ENCODE data around the gene CCDC28A. TPM values are rescaled to one million over a fixed set of nuclear protein-coding genes. Genes with fewer than 3 reads are reported as not detected.

CCDC28A gene
- total and polyA plus RNA-seq, 4 donors: 15.1 to 30.8 (median 24.5) TPM

GRCh38 chr6:138832182-138832581 lies 58.6 kb downstream of the CCDC28A start:
- no peak overlapping the region for H3K4me3 ChIP-seq
- H3K27me3 ChIP-seq (ENCODE audit: control insufficient read depth in 3 of 3, insufficient read depth in 3 of 3, low read length in 2 of 3): no peaks in the 10 kb centered on the region
- no peak for ATAC-seq (ENCODE audit: insufficient read depth, low FRiP score)
- peaks cover 0 to 2% (median 0%) of the 10 kb centered on the region in 4 donors for H3K9me3 ChIP-seq (ENCODE audit: control insufficient read depth in 4 of 4, insufficient read depth in 3 of 4, low read length in 3 of 4)
- H3K27ac ChIP-seq (ENCODE audit: low read depth in 1 of 2, low read length in 1 of 2): peak overlapping the region in 1 of 2 donors; percentile 43
- H3K36me3 ChIP-seq (ENCODE audit: control insufficient read depth in 4 of 4, insufficient read depth in 4 of 4, low read length in 4 of 4): no peaks in the 10 kb centered on the region
- H3K9ac ChIP-seq (ENCODE audit: insufficient read depth in 1 of 2, low read length in 2 of 2): no peak overlapping the region
- DNase-seq: no peak
- TF ChIP-seq, protein P1, sequence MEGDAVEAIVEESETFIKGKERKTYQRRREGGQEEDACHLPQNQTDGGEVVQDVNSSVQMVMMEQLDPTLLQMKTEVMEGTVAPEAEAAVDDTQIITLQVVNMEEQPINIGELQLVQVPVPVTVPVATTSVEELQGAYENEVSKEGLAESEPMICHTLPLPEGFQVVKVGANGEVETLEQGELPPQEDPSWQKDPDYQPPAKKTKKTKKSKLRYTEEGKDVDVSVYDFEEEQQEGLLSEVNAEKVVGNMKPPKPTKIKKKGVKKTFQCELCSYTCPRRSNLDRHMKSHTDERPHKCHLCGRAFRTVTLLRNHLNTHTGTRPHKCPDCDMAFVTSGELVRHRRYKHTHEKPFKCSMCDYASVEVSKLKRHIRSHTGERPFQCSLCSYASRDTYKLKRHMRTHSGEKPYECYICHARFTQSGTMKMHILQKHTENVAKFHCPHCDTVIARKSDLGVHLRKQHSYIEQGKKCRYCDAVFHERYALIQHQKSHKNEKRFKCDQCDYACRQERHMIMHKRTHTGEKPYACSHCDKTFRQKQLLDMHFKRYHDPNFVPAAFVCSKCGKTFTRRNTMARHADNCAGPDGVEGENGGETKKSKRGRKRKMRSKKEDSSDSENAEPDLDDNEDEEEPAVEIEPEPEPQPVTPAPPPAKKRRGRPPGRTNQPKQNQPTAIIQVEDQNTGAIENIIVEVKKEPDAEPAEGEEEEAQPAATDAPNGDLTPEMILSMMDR (IDR thresholded peaks at IDR 0.05; ENCODE audit: control extremely low read depth, extremely low read depth): no peak
- 98 to 100% methylated on average over 2 of the region's 2 CpGs for WGBS, 2 donors
- H3K4me1 ChIP-seq (ENCODE audit: control insufficient read depth in 5 of 5, insufficient read depth in 5 of 5, low read length in 5 of 5): peaks cover 0 to 14% (median 4%) of the 10 kb centered on the region in 5 donors

- H3K36me3 ChIP-seq (ENCODE audit: control insufficient read depth in 4 of 4, insufficient read depth in 4 of 4, low read length in 4 of 4): no peaks in the 10 kb centered on the region
- H3K9me3 ChIP-seq (ENCODE audit: control insufficient read depth in 4 of 4, insufficient read depth in 3 of 4, low read length in 3 of 4): peaks cover 0 to 2% (median 0%) of the 10 kb centered on the region in 4 donors
- H3K4me1 ChIP-seq (ENCODE audit: control insufficient read depth in 5 of 5, insufficient read depth in 5 of 5, low read length in 5 of 5): peaks cover 0 to 14% (median 4%) of the 10 kb centered on the region in 5 donors
- H3K4me3 ChIP-seq: no peak overlapping the region
- H3K9ac ChIP-seq (ENCODE audit: insufficient read depth in 1 of 2, low read length in 2 of 2): no peak overlapping the region
- DNase-seq: peak; percentile 88 to 94 (median 93)
- WGBS, 2 donors: 59 to 77% methylated on average over 4 of the region's 4 CpGs
- TF ChIP-seq, protein P1 (IDR thresholded peaks at IDR 0.05; ENCODE audit: control extremely low read depth, extremely low read depth): no peak
- peak overlapping the region in 1 of 2 donors; percentile 86 for H3K27ac ChIP-seq (ENCODE audit: low read depth in 1 of 2, low read length in 1 of 2)
- no peaks in the 10 kb centered on the region for H3K27me3 ChIP-seq (ENCODE audit: control insufficient read depth in 3 of 3, insufficient read depth in 3 of 3, low read length in 2 of 3)
- peak; percentile 27 for ATAC-seq (ENCODE audit: insufficient read depth, low FRiP score)
These were observed 60.4 kb downstream of the CCDC28A start for GRCh38 chr6:138833816-138834539.

GRCh38 chr6:138837246-138837645 lies 63.7 kb downstream of the CCDC28A start:
- ATAC-seq (ENCODE audit: insufficient read depth, low FRiP score) (no peak), DNase-seq (no peak)

More at GRCh38 chr6:138837246-138837645, 63.7 kb downstream of the CCDC28A start:
- Histone ChIP-seq H3K4me1 (ENCODE audit: control insufficient read depth in 5 of 5, insufficient read depth in 5 of 5, low read length in 5 of 5) (peaks cover 0 to 14% (median 4%) of the 10 kb centered on the region in 5 donors), H3K4me3 (no peak overlapping the region), H3K9me3 (ENCODE audit: control insufficient read depth in 4 of 4, insufficient read depth in 3 of 4, low read length in 3 of 4) (peaks cover 0 to 2% (median 0%) of the 10 kb centered on the region in 4 donors), H3K27me3 (ENCODE audit: control insufficient read depth in 3 of 3, insufficient read depth in 3 of 3, low read length in 2 of 3) (no peaks in the 10 kb centered on the region), H3K27ac (ENCODE audit: low read depth in 1 of 2, low read length in 1 of 2) (no peak overlapping the region), H3K36me3 (ENCODE audit: control insufficient read depth in 4 of 4, insufficient read depth in 4 of 4, low read length in 4 of 4) (no peaks in the 10 kb centered on the region), H3K9ac (ENCODE audit: insufficient read depth in 1 of 2, low read length in 2 of 2) (no peak overlapping the region)
- TF ChIP-seq, protein P1 (IDR thresholded peaks at IDR 0.05; ENCODE audit: control extremely low read depth, extremely low read depth): no peak
- WGBS, 2 donors: 88 to 94% methylated on average over 6 of the region's 6 CpGs

Other genes with a start within 250 kb of the CCDC28A start
- 10 to 100 TPM; 13.4 to 15.3 TPM for gene ECT2L, start 22.3 kb downstream of the CCDC28A start, total RNA-seq
- gene ECT2L, start 22.3 kb downstream of the CCDC28A start, polyA plus RNA-seq: 1 to 10 TPM; 2.1 to 4.0 TPM
- gene REPS1, start 214.5 kb downstream of the CCDC28A start, total RNA-seq: 10 to 100 TPM; 34.9 to 68.2 TPM
- gene REPS1, start 214.5 kb downstream of the CCDC28A start, polyA plus RNA-seq: 10 to 100 TPM; 13.5 to 16.8 TPM